ENCODE data around the gene KCP. TPM values are rescaled to one million over a fixed set of nuclear protein-coding genes. Genes with fewer than 3 reads are reported as not detected.

Gene KCP
- polyA plus RNA-seq, 3 donors, result 0.26 to 2.0 (median 1.5) TPM

- no peak overlapping the region for H3K27ac ChIP-seq (ENCODE audit: low read depth, low read length)
- 75 to 78% (median 75%) methylated on average over 23 of the region's 23 CpGs for WGBS, 3 donors
Observed at GRCh38 chr7:128853799-128854198, 56.7 kb downstream of the KCP start.

GRCh38 chr7:128852537-128853254, 57.8 kb downstream of the KCP start:
- H3K27ac ChIP-seq (ENCODE audit: low read depth, low read length), result no peak overlapping the region
- WGBS, 3 donors, result 80 to 93% (median 92%) methylated on average over 28 of the region's 28 CpGs

- WGBS, 3 donors, result 84 to 93% (median 90%) methylated on average over 18 of the region's 18 CpGs
- H3K27ac ChIP-seq (ENCODE audit: low read depth, low read length), result no peak overlapping the region
Observed at GRCh38 chr7:128849804-128850490, 60.6 kb downstream of the KCP start.

- WGBS, 3 donors, result 93 to 98% (median 96%) methylated on average over 15 to 16 of the region's 16 CpGs
- H3K27ac ChIP-seq (ENCODE audit: low read depth, low read length), result no peak overlapping the region
Observed at GRCh38 chr7:128849156-128849515, 61.4 kb downstream of the KCP start.

GRCh38 chr7:128848289-128849155, 62.0 kb downstream of the KCP start:
- 92 to 95% (median 94%) methylated on average over 30 to 31 of the region's 31 CpGs for WGBS, 3 donors
- no peak overlapping the region for H3K27ac ChIP-seq (ENCODE audit: low read depth, low read length)

GRCh38 chr7:128847721-128848211, 62.7 kb downstream of the KCP start:
- WGBS, 3 donors, result 89 to 94% (median 91%) methylated on average over 14 to 17 of the region's 17 CpGs
- no peak overlapping the region for H3K27ac ChIP-seq (ENCODE audit: low read depth, low read length)

- H3K27ac ChIP-seq (ENCODE audit: low read depth, low read length), result no peak overlapping the region
- WGBS, 3 donors, result 80 to 88% (median 87%) methylated on average over 14 of the region's 14 CpGs
Observed at GRCh38 chr7:128846781-128847444, 63.6 kb downstream of the KCP start.

- WGBS, 3 donors, result 83 to 90% (median 84%) methylated on average over 17 to 19 of the region's 19 CpGs
- H3K27ac ChIP-seq (ENCODE audit: low read depth, low read length), result no peak overlapping the region
Observed at GRCh38 chr7:128845987-128846386, 64.5 kb downstream of the KCP start.

GRCh38 chr7:128845475-128845874, 65.0 kb downstream of the KCP start:
- H3K27ac ChIP-seq (ENCODE audit: low read depth, low read length), result no peak overlapping the region
- 75 to 87% (median 82%) methylated on average over 5 of the region's 5 CpGs for WGBS, 3 donors

GRCh38 chr7:128844777-128845311, 65.7 kb downstream of the KCP start:
- 92 to 96% (median 95%) methylated on average over 25 of the region's 25 CpGs for WGBS, 3 donors
- H3K27ac ChIP-seq (ENCODE audit: low read depth, low read length), result no peak overlapping the region

- no peak overlapping the region for H3K27ac ChIP-seq (ENCODE audit: low read depth, low read length)
- WGBS, 3 donors, result 90 to 92% (median 91%) methylated on average over 17 of the region's 17 CpGs
Observed at GRCh38 chr7:128843938-128844621, 66.4 kb downstream of the KCP start.

GRCh38 chr7:128842674-128843641, 67.6 kb downstream of the KCP start:
- H3K27ac ChIP-seq (ENCODE audit: low read depth, low read length), result no peak overlapping the region
- 89 to 96% (median 90%) methylated on average over 37 to 38 of the region's 38 CpGs for WGBS, 3 donors

- no peak overlapping the region for H3K27ac ChIP-seq (ENCODE audit: low read depth, low read length)
- 39 to 64% (median 60%) methylated on average over 32 to 35 of the region's 35 CpGs for WGBS, 3 donors
Observed at GRCh38 chr7:128841921-128842673, 68.4 kb downstream of the KCP start.

GRCh38 chr7:128841171-128841690, 69.3 kb downstream of the KCP start:
- 85 to 91% (median 89%) methylated on average over 17 of the region's 17 CpGs for WGBS, 3 donors
- H3K27ac ChIP-seq (ENCODE audit: low read depth, low read length), result no peak overlapping the region

- H3K27ac ChIP-seq (ENCODE audit: low read depth, low read length), result no peak overlapping the region
- 86 to 93% (median 90%) methylated on average over 21 to 23 of the region's 23 CpGs for whole genome bisulfite sequencing, 3 donors
Observed at GRCh38 chr7:128840326-128841170, 70.0 kb downstream of the KCP start.

All from adipose tissue (tissue), 3 donors.